G401 (cell line): Measurements from ENCODE around the gene ZC3H12C. TPM values are rescaled to one million over a fixed set of nuclear protein-coding genes. Genes with fewer than 3 reads are reported as not detected.
"Not testable (repeated sequence)": the region's sequence is repeated elsewhere in the genome, so short reads cannot be mapped to it uniquely, and the experiment has no call there.

Source experiments
- DNase-seq: peaks from one replicate; pipeline ENCODE4 v3.0.0-alpha.2; 2015; ENCODE audit warnings: low spot score
- in situ Hi-C: cut with HindIII; loops from 2 replicates; pipeline ENCODE4 v1.10.0; 2016; ENCODE audit warnings: low sequenced_read_pairs, mixed read lengths
- total RNA-seq: library from RNA; depleted of rRNA; stranded (reverse); fragments of >200 nt; shearing (Covaris generic); gene quantifications from 2 replicates; pipeline ENCODE4 v1.2.3, GENCODE V29; 2014; rRNA removed

ZC3H12C gene
- 0.03 and 0.18 TPM in 2 replicates for total RNA-seq

DNA sequence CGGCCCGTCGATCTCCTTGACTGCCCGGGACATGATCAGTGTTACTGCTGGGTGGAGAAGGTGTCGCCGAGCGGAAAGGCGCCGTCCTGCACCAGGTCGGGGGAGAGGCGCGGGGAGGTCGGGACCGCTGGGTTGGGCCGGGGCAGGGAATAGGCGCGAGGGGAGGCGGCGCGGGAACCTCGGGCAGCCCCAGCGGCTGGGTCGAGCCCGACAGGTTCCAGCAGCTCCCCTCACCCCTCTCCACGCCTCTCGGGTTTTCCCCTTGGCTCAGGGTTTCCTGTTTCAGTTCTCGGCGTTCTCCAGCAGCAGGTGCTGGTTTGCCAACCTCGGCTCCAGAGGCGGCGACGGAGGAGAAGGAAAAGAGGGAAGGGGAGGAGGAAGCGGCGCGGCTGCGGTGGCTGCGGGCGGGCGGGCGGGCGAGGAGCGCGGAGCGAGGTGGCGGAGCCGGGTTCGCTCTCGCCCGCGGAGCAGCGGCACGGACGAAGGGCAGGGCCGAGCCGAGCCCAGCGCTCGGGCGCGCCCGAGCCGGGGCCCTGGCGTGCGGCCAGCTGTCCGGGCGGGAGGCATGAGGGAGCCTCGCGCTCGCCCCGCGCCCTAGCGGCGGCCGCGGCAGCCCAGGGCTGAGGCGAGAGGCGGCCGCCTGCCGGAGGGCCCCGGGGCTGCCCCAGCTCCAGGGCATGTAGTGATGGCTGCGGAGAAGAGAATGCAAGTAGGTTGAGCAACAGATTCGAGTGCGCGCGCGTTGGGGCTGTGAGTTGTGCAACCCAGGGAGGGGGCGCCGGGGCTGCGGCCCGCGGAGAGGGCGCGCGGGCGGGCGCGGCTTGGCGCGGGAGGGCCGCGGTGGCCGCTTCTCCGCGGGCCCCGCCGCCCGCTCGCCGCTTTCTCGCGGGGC lies at the start of gene ZC3H12C:
Gene ZC3H12C (plus strand): TSS at position 878 of the 892 bp plus-strand sequence. CDS start 20 bp downstream, outside the sequence.
- peak; percentile 74 for DNase-seq
- in situ Hi-C loops = no loop called here

DNA sequence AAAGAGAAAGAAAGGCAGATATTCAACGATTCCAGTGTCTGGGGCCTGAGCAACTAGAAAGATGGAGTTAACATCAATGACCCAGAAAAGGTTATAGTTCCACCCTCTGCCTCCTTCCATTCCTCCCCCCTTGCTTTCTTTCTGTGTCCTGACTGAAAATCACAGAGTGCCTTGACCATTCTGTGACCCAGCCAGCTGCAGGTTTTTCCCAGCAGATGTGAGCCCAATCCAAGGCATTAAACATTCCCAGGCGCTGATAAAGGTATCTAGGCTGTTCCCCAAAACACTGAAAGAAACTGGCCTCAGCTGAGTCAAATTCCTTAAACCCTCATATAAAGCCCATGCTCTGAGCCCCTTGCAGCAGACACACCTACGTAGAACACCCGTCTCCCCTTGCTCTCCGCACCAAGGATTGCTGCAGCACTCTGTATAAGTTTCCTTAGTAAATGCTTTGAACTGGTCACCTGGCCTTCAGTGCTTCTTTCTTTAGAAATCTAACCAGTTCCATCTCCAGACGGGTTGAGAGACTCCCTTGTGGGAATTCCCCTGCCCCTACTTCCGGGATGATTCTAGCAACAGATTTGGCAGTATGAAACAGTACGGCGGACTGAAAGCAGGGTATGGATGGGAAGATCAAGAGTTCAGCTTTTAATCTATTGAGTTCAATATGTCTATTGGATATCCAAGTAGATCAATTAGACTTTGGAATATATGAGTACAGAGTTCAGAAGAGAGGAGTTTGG lies 48.8 kb upstream of the ZC3H12C start:
- in situ Hi-C loops = no loop called here
- no peak for DNase-seq

DNA sequence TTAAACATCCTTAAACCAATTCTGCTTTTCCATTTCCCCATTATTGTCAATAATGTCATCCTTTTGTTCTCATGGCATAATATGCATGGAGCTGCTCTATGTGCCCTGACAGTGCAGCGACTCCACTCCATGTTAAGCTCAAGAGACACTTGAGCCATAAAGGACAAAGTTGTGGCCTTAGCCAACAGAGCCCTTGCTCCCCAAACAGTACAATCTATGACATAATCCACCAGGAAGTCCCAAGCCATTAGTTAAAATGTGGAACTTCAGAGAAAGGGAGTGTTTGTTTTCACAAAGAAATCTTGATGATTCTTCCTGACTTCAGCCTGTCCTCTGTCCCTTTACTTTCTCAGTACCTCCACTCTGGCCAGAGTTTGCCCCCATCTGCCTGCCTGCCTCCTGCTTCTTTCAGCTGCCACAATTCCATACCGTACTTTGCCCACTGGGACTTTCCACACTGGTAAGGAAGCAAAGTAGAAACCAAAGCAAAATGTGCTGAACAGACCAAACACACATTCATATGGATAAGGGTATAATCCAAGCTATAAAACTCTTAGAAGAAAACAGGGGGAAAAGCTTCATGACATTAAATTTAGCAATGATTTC lies 46.3 kb upstream of the ZC3H12C start:
- DNase-seq = no peak

DNA sequence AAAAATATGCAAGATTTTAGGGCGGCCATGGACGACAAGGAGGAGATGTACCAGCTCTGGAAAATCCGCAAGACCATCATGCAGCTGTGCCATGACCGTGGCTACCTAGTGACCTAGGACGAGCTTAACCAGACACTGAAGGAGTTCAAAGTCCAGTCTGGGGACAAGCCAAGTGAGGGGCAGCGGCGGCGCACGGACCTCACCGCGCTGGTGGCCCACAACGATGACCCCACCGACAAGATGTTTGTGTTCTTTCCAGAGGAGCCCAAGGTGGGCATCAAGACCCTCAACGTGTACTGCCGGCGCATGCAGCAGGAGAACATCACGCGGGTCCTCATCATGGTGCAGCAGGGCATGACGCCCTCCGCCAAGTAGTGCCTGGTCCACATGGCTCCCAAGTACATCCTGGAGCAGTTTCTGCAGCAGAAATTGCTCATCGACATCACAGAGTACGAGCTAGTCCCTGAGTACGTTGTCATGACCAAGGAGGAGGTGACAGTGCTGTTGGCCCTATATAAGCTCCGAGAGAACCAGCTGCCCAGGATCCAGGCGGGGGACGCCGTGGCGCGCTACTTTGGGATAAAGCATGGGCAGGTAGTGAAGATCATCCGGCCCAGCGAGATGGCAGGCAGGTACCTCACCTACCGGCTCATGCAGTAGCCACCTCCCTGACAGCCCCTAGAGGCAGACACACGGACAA lies 43.5 kb upstream of the ZC3H12C start:
- in situ Hi-C loops = no loop called here
- no peak for DNase-seq

More for the DNA sequence above, 46.3 kb upstream of the ZC3H12C start:
- in situ Hi-C loops = no loop called here

DNA sequence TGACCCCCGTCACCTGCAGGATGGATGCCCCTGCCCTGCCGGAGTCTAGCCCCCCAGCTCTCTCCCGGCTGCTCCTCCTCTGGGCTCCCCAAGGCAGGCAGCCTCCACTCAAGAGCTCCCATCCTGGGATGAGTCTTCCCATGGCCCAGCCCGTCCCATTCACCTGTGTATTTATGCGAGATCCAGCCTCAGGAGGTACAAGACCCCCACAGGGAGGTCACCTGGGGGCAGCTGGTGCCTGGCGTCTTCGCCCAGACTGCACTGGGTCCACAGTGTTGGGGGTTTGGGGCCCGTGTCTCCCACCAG lies 43.0 kb upstream of the ZC3H12C start:
- DNase-seq = no peak
- in situ Hi-C loops = no loop called here

DNA sequence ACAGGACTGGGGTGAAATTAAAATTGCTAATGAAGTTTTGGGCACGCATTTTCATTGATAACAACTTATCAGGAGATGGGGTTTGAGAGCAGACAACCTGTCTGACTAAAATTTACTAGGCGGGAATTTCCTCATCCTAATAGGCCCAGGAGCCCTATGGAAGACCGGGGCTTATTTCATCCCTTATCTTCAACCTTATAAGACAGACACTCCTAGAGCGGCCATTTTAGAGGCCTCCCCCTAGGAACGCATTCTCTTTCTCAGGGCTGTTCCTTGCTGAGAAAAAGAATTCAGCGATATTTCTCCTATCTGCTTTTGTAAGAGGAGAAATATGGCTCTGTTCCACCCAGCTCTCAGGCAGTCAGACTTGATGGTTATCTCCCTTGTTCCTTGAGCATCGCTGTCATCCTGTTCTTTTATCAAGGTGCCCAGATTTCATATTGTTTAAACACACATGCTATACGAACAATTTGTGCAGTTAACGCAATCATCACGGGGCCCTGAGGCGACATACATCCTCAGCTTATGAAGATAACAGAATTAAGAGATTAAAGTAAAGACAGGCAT lies 39.3 kb upstream of the ZC3H12C start:
- in situ Hi-C loops = no loop called here
- DNase-seq = no peak

DNA sequence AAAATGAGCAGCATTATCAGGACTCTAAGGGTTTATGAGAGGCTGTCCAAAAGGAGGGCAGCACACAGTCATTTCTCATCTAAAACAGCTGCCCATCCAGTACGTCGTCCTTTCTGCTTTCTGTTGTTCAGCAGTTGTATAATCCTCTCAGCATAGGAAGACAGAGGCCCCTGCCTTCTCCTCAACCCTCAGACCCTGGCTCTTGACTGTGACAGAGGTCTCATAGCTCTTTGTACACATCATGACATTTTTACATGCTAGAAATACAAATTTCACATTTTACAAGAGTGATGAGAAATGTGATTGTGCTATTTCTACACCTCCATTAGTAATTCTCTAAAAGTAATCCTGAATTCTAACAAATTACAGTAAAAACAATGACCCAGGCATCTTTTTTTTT lies 36.2 kb upstream of the ZC3H12C start:
- no peak for DNase-seq
- in situ Hi-C loops = no loop called here

DNA sequence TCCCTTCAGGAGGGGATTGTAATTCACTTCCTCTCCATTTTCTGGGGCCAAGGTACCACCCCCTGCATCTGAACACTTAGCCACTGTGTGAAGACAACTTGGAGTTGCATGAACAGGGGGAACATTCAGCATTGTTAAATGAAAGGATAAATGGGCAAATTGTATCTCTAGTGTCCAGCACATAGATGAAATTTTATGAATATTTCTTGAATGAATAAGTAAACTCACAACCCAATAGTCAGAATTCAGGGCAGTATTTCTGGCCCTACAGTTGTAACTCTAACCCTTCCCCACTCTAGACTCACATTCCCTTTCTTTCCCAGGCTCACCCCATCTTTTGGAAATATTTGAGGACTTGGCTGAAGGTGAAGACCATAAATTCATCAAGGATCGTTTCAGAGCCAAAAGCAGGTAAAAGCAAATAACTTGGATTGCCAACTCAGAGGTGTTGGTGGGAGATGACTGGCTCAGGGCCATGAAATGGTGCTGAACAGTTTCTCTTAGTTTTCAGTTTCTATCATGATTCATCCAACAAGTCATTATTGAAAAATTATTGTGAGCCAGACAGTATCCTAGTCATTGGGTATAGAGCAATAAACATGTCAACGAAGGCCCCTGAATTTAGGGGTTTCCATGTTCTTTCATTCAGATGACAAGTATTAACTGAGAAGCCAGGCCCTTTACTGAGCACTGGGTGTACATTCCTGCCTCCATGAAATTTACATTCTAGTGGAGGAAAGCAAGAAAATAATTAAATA lies 33.3 kb upstream of the ZC3H12C start:
- in situ Hi-C loops = no loop called here
- DNase-seq = no peak

DNA sequence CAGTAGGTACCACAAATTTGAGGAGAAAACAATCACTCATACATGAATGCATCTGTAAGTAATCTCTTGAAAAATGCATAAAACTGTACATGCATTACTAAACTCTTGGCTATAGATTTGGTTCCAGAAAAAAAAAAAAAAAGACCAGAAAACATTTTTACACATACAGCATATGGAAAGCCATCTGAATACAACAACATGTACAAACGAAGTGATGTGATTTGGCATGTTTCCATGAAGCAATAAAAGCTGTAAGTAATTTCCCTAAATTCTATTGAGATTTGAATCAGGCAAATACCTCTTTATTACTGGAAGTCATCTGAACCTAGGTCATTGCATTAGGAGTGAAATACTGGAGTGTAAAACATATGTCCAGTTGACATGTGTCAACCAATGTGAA lies 31.9 kb upstream of the ZC3H12C start:
- DNase-seq = no peak
- in situ Hi-C loops = no loop called here

DNA sequence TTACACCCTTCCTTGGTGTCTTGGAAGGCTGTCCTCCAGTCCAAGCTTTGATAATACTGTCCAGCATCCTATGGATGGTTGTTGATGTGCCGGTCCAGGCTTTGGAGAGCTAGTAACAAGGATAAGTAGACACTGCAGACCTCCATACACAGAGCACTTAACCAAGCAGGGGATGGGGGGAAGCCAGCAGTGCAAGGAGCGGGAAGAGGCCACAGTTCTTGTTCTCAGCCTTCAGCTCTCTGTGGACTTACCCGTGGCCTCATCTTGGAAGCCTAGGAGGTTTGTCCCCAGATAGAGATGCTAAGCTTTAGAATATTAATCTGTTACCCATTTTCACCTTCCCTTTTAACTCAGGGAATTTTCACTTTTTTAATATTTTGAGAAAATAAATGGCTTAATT lies 30.9 kb upstream of the ZC3H12C start:
- in situ Hi-C loops = no loop called here
- no peak for DNase-seq

DNA sequence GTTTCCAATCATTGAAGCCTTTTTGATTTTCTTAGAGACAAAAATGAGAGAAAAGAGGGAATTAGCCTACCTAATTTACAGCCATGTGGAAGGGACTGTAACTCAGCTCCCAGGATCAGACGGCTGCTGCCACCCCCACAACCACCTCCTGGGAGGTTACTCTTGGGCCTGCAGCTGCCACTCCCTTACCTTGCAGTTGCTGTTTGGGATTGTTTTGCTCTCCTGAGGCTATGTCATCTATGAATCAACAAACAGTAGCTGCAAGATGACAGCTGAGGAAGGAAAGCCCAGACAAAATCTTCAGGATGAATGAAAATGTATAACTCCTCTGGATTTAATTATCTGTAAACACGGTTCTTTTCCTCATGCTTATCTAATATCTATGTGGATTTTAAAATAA lies 28.0 kb upstream of the ZC3H12C start:
- DNase-seq = no peak
- in situ Hi-C loops = no loop called here

DNA sequence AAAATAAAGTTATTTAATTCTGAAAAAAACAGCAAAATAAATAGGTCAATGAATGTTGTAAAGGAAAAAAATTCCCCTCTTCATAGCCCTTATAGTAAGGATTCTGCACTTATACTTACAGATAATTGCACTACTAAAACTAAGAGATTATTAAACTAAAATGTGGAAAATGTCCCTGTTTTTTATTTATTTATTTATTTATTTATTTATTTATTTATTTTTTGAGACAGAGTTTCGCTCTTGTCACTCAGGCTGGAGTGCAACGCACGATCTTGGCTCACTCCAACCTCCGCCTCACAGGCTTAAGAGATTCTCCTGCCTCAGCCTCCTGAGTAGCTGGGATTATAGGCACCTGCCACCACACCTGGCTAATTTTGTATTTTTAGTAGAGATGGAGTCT lies 25.2 kb upstream of the ZC3H12C start:
- DNase-seq, in situ Hi-C loops: not testable (repeated sequence)

DNA sequence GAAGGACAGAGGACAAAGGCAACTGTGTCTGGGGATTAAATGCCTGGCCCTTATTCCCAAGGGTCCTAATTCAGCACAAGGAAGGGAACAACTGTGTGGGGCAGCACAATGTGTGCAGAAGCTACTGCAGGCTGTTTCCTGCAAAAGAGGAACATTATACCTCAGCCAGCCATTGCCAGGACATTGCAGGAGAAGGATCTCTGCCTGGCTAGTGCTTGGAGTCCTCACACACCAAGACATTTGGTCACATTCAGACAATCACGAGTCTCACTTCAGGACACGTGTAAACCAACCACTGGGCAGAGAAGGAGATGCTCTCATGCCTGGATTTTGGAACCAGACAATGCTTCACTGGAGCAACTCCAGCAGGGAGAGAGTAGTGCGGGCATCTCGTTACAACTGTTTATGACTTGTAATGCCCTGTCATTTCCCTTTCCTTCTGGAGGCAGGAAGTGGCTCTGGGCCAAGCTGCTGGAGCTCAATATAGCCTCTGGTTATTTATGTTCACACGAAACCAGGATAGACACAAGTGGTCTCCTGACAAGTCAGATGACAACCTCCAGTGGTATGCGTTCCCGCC lies 23.9 kb upstream of the ZC3H12C start:
- in situ Hi-C loops = no loop called here
- no peak for DNase-seq

DNA sequence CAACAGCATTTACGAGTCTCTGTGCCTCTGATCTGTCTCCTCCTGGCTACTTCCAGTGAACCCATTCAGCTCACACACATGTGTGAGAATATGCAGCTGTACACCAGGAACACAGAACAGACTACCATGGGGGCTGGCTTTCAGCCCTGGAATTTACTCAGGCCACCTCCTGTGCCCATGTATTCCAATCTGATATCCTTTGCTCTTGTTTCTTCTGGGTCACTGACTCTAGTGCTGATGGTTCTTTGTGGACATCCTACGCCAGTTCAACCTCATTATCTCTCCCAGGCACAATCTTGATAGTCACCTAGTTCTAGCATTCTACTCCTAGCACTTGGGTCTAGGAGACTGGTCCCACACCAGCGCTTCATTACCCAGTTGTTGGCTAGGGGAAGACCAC lies 23.0 kb upstream of the ZC3H12C start:
- DNase-seq = no peak
- in situ Hi-C loops = no loop called here

DNA sequence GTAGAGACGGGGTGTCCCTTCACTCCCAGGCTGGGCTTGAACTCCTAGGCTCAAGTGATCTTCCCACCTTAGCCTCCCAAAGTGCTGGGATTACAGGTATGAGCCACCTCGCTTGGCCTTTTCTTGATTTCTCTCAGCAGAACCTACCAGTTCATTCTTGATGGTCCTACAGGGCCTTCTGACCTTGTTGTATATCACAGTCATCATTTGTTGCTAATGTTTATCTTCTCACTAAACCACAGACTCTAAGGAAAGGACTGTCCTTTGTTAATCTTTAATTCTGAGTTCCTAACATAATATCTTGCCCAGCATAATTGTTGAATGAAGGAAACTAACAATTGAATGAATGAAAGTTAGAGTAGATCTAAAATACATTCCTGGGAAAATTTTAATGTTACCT lies 22.0 kb upstream of the ZC3H12C start:
- in situ Hi-C loops = no loop called here
- no peak for DNase-seq

DNA sequence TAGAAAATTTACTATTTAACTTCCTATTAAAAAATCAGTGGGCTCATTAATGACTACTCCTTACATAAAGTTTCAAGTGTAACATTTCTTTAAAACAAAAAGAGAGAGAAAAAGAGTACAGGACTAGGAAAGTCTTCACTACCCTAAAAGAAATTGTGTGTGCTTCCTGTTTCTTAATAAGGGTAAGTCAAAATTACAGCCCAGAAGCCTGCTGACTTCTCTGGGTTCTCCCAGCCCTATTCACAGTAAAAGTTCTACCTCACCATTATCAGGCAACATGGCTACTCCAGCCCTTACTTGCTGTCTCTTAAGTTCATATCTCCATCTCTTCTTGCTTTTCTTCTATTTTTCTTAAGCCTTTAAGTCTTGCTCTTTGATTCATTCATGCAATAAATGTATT lies 20.3 kb upstream of the ZC3H12C start:
- in situ Hi-C loops = no loop called here
- no peak for DNase-seq

DNA sequence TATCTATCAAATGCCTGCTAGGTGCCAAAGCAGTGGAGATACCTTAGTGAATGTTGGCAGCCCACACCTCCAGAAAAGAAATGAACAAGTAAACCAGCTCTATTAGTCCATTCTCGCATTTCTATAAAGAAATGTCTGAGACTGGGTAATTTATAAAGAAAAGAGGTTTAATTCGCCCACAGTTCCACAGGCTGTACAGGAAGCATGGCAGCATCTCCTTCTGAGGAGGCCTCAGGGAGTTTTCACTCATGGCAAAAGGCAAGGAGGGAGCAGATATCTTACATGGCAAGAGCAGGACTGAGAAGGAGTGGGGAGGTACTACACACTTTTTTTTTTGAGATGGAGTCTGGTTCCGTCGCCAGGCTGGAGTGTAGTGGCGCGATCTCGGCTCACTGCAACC lies 18.7 kb upstream of the ZC3H12C start:
- DNase-seq = no peak
- in situ Hi-C loops = no loop called here

DNA sequence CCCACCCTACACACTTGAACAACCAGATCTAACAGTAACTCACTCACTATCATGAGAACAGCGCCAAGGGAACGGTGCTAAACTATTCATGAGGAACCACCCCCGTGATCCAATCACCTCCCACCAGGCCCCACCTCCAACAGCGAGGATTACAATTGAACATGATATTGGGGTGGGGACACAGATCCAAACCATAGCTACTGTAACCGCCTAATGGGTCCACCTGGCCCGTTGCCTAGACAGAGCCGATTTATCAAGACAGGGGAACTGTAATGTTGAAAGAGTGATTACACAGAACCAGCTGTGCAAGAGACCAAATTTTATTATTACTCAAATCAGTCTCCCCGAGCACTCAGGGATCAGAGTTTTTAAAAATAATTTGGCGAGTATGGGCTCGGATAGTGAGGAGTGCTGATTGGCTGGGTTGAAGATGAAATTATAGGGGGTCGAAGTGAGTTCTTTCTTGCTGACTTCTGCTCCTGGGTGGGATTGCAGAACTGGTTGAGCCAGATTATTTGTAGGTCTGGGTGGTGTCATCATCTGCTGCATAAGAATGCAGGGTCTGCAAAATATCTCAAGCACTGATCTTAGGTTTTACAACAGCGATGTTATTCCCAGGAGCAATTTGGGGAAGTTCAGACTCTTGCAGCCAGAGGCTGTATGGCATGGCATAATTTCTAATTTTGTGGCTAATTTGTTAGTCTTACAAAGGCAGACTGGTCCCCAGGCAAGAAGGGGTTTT lies 17.9 kb upstream of the ZC3H12C start:
- no peak for DNase-seq
- in situ Hi-C loops = no loop called here
